SK-N-MC (cell line): ENCODE results near the gene TMEM132D.

ENCODE experiments used
- EZH2 ChIP-seq: fragments of 200-600 bp; sonication (generic); IDR thresholded peaks from one replicate; pipeline ENCODE4 v1.6.1; 2017; ENCODE audit warnings: antibody characterized with exemption
- POLR2AphosphoS5 ChIP-seq: IDR thresholded peaks from 2 replicates; pipeline ENCODE4 v1.6.1; 2012; ENCODE audit warnings: mild to moderate bottlenecking, low read depth, low read length, borderline replicate concordance

GRCh38 chr12:129854591-129854990 is 49.2 kb downstream of the TMEM132D start:
- TF ChIP-seq EZH2 (no peak), POLR2AphosphoS5 (no peak)
